Measurements from ENCODE around the gene NUDT22. TPM values are rescaled to one million over a fixed set of nuclear protein-coding genes. Genes with fewer than 3 reads are reported as not detected.

NUDT22 gene
- total and polyA plus RNA-seq, 2 of the 8 experiments (the other 6 are each of a cell fraction or from before 2014, with no cell fraction given): 43.4 to 69.0 TPM

DNA sequence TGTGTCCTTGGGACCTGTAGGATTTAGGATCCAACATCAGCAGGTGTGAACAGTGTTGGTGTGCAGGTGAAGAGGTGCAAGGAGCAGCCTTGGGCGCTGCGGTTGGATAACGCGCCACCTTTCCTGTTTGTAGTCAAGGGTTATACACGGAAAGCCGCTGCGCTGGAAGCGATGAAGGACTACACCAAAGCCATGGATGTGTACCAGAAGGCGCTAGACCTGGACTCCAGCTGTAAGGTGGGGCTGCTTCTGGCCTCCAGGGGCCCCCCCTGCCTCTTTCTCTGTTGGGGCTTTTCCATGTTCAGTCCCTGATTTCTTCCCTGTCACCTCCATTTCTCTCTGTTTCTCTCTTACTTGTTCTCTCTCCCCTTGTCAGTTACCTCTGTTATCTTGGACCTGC lies 23.1 kb upstream of the NUDT22 start (continued):
- TF ChIP-seq, protein P1, sequence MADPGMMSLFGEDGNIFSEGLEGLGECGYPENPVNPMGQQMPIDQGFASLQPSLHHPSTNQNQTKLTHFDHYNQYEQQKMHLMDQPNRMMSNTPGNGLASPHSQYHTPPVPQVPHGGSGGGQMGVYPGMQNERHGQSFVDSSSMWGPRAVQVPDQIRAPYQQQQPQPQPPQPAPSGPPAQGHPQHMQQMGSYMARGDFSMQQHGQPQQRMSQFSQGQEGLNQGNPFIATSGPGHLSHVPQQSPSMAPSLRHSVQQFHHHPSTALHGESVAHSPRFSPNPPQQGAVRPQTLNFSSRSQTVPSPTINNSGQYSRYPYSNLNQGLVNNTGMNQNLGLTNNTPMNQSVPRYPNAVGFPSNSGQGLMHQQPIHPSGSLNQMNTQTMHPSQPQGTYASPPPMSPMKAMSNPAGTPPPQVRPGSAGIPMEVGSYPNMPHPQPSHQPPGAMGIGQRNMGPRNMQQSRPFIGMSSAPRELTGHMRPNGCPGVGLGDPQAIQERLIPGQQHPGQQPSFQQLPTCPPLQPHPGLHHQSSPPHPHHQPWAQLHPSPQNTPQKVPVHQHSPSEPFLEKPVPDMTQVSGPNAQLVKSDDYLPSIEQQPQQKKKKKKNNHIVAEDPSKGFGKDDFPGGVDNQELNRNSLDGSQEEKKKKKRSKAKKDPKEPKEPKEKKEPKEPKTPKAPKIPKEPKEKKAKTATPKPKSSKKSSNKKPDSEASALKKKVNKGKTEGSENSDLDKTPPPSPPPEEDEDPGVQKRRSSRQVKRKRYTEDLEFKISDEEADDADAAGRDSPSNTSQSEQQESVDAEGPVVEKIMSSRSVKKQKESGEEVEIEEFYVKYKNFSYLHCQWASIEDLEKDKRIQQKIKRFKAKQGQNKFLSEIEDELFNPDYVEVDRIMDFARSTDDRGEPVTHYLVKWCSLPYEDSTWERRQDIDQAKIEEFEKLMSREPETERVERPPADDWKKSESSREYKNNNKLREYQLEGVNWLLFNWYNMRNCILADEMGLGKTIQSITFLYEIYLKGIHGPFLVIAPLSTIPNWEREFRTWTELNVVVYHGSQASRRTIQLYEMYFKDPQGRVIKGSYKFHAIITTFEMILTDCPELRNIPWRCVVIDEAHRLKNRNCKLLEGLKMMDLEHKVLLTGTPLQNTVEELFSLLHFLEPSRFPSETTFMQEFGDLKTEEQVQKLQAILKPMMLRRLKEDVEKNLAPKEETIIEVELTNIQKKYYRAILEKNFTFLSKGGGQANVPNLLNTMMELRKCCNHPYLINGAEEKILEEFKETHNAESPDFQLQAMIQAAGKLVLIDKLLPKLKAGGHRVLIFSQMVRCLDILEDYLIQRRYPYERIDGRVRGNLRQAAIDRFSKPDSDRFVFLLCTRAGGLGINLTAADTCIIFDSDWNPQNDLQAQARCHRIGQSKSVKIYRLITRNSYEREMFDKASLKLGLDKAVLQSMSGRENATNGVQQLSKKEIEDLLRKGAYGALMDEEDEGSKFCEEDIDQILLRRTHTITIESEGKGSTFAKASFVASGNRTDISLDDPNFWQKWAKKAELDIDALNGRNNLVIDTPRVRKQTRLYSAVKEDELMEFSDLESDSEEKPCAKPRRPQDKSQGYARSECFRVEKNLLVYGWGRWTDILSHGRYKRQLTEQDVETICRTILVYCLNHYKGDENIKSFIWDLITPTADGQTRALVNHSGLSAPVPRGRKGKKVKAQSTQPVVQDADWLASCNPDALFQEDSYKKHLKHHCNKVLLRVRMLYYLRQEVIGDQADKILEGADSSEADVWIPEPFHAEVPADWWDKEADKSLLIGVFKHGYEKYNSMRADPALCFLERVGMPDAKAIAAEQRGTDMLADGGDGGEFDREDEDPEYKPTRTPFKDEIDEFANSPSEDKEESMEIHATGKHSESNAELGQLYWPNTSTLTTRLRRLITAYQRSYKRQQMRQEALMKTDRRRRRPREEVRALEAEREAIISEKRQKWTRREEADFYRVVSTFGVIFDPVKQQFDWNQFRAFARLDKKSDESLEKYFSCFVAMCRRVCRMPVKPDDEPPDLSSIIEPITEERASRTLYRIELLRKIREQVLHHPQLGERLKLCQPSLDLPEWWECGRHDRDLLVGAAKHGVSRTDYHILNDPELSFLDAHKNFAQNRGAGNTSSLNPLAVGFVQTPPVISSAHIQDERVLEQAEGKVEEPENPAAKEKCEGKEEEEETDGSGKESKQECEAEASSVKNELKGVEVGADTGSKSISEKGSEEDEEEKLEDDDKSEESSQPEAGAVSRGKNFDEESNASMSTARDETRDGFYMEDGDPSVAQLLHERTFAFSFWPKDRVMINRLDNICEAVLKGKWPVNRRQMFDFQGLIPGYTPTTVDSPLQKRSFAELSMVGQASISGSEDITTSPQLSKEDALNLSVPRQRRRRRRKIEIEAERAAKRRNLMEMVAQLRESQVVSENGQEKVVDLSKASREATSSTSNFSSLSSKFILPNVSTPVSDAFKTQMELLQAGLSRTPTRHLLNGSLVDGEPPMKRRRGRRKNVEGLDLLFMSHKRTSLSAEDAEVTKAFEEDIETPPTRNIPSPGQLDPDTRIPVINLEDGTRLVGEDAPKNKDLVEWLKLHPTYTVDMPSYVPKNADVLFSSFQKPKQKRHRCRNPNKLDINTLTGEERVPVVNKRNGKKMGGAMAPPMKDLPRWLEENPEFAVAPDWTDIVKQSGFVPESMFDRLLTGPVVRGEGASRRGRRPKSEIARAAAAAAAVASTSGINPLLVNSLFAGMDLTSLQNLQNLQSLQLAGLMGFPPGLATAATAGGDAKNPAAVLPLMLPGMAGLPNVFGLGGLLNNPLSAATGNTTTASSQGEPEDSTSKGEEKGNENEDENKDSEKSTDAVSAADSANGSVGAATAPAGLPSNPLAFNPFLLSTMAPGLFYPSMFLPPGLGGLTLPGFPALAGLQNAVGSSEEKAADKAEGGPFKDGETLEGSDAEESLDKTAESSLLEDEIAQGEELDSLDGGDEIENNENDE (IDR thresholded peaks at IDR 0.05; ENCODE audit: insufficient replicate concordance, low read length): no peak
- TF ChIP-seq HDAC6 (IDR thresholded peaks at IDR 0.05; ENCODE audit: low read depth, low read length): no peak

Data from H1 (cell line).